HepG2 (cell line): ENCODE measurements around the gene DTWD2. TPM values are rescaled to one million over a fixed set of nuclear protein-coding genes. Genes with fewer than 3 reads are reported as not detected.

Experiments used
- ATAC-seq: fragments of 200-7000 bp; cut with Tn5 transposase; 3 replicates; pipeline ENCODE4 v1.9.1; 2020; ENCODE audit warnings: mild to moderate bottlenecking, moderate library complexity
- BruUV-seq: library from RNA; stranded (reverse); fragments of 400-500 nt; replicated peaks from 2 replicates; lab custom pipeline; 2021; lab: Mats Ljungman, UMichigan
- CTCF ChIA-PET: fragments of 300-600 bp; formaldehyde crosslinking; extraction: SDS; loops from one replicate; lab custom pipeline; 2021; ENCODE audit warnings: low total read pairs, inconsistent platforms, low intra/inter-chr PET ratio; lab: Yijun Ruan, JAX
- POLR2A ChIA-PET: fragments of 350-600 bp; sonication (Branson Sonifier 250); formaldehyde crosslinking; loops from one replicate; lab custom pipeline; 2020; ENCODE audit warnings: antibody characterized with exemption, inconsistent platforms; lab: Yijun Ruan, JAX
- DNase-seq: peaks from one replicate; pipeline ENCODE4 v3.0.0-alpha.2; 2015; ENCODE audit warnings: low spot score
- FAIRE-seq: peaks from 3 replicates; lab custom pipeline; 2011; peaks lifted over from hg19 to GRCh38; lab: Jason Lieb, UNC
- H2AFZ ChIP-seq: one replicate; pipeline ENCODE4 v1.6.1; 2011; ENCODE audit warnings: low read length, inconsistent platforms
- H3K27ac ChIP-seq: fragments of 300-600 bp; 3 replicates; pipeline ENCODE4 v1.8.0; 2011; ENCODE audit warnings: mixed run types, mild to moderate bottlenecking, mixed read lengths, low read length, inconsistent platforms; ENCODE audit not compliant: insufficient read depth; ENCODE audit errors: extremely low read length
- H3K27me3 ChIP-seq, 2 experiments: fragments of 200-600 bp in 1 of 2; 2 replicates in 1 of 2; 3 replicates in 1 of 2; pipeline versions ENCODE4 v1.6.0 to v1.8.0; 2011; ENCODE audit warnings: low read length in 2 of 2, mild to moderate bottlenecking in 2 of 2, moderate library complexity in 2 of 2, inconsistent platforms in 1 of 2; ENCODE audit not compliant: insufficient read depth in 2 of 2, control insufficient read depth in 1 of 2
- H3K36me3 ChIP-seq, 2 experiments: fragments of 200-600 bp in 1 of 2; replicated peaks in 1 of 2; 2 replicates in 1 of 2; 3 replicates in 1 of 2; pipeline versions ENCODE4 v1.5.1 to v1.8.0; 2011; ENCODE audit warnings: low read length in 2 of 2, inconsistent platforms in 1 of 2; ENCODE audit not compliant: insufficient read depth in 2 of 2, control insufficient read depth in 1 of 2
- H3K4me1 ChIP-seq: 2 replicates; pipeline ENCODE4 v1.5.1; 2012; ENCODE audit warnings: low read length, inconsistent platforms; ENCODE audit not compliant: insufficient read depth
- H3K4me2 ChIP-seq: 2 replicates; pipeline ENCODE4 v1.6.0; 2011; ENCODE audit warnings: low read depth, low read length, inconsistent platforms
- H3K4me3 ChIP-seq, 3 experiments: fragments of 200-600 bp in 1 of 3; sonication (generic), shearing (Covaris generic) in 1 of 3; replicated peaks in 1 of 3; 2 replicates each; pipeline ENCODE4 v1.5.1; 2011 to 2016; ENCODE audit warnings: low read length in 3 of 3, inconsistent platforms in 2 of 3, low read depth in 2 of 3, mild to moderate bottlenecking in 2 of 3, control low read depth in 1 of 3, mixed read lengths in 1 of 3; ENCODE audit not compliant: insufficient read depth in 1 of 3
- H3K79me2 ChIP-seq: one replicate; pipeline ENCODE4 v1.6.1; 2011; ENCODE audit warnings: low read length, inconsistent platforms; ENCODE audit not compliant: insufficient read depth
- H3K9ac ChIP-seq: 2 replicates; pipeline ENCODE4 v1.6.0; 2011; ENCODE audit warnings: mild to moderate bottlenecking, low read depth, low read length, inconsistent platforms; ENCODE audit not compliant: insufficient read depth
- H3K9me3 ChIP-seq: 2 replicates; pipeline ENCODE4 v1.5.1; 2012; ENCODE audit warnings: mild to moderate bottlenecking, low read length
- H4K20me1 ChIP-seq: 2 replicates; pipeline ENCODE4 v1.6.0; 2011; ENCODE audit warnings: inconsistent platforms, mild to moderate bottlenecking, low read length, moderate library complexity; ENCODE audit not compliant: insufficient read depth
- CAMTA2 ChIP-seq: sonication (generic); formaldehyde crosslinking; IDR thresholded peaks from 2 replicates; pipeline ENCODE4 v1.4.0; 2020; ENCODE audit warnings: mild to moderate bottlenecking, missing genetic modification reagents, borderline replicate concordance
- CREM ChIP-seq, 2 experiments: sonication (generic) in 1 of 2; formaldehyde crosslinking in 1 of 2; IDR thresholded peaks; 2 replicates each; pipeline versions ENCODE4 v1.4.0 to v1.6.1; 2016 to 2020; ENCODE audit warnings: antibody characterized with exemption in 1 of 2, mild to moderate bottlenecking in 1 of 2, missing genetic modification reagents in 1 of 2
- FOXO4 ChIP-seq: sonication (generic); formaldehyde crosslinking; conservative IDR thresholded peaks from 2 replicates; pipeline ENCODE4 v1.8.1; 2023; ENCODE audit warnings: missing genetic modification reagents
- MEIS1 ChIP-seq: sonication (generic); formaldehyde crosslinking; IDR thresholded peaks from 2 replicates; pipeline ENCODE4 v1.9.0; 2021; ENCODE audit warnings: mild to moderate bottlenecking, missing genetic modification reagents, moderate library complexity, borderline replicate concordance
- MIER2 ChIP-seq: IDR thresholded peaks from 2 replicates; pipeline ENCODE4 v1.6.1; 2016; ENCODE audit warnings: missing biosample characterization, missing genetic modification reagents
- NCOA1 ChIP-seq: sonication (generic); formaldehyde crosslinking; IDR thresholded peaks from 2 replicates; pipeline ENCODE4 v1.9.0; 2021; ENCODE audit warnings: missing genetic modification reagents
- NCOA5 ChIP-seq: sonication (generic); formaldehyde crosslinking; IDR thresholded peaks from 2 replicates; pipeline ENCODE4 v1.4.0; 2020; ENCODE audit warnings: missing genetic modification reagents
- SIN3B ChIP-seq: fragments of 150-350 bp; IDR thresholded peaks from 2 replicates; pipeline ENCODE4 v1.6.1; 2014; ENCODE audit warnings: low read length
- SMARCE1 ChIP-seq: fragments of 450-650 bp; IDR thresholded peaks from 2 replicates; pipeline ENCODE4 v1.6.1; 2017; ENCODE audit warnings: borderline replicate concordance
- TCF7 ChIP-seq: sonication (generic); IDR thresholded peaks from 2 replicates; pipeline ENCODE4 v1.6.1; 2016; ENCODE audit warnings: antibody characterized with exemption, low read depth
- TFDP2 ChIP-seq: sonication (generic); formaldehyde crosslinking; IDR thresholded peaks from 2 replicates; pipeline ENCODE4 v1.4.0; 2020; ENCODE audit warnings: missing genetic modification reagents
- ZFYVE20 ChIP-seq: sonication (generic); formaldehyde crosslinking; IDR thresholded peaks from 2 replicates; pipeline ENCODE4 v1.8.0; 2023; ENCODE audit warnings: low read depth, mild to moderate bottlenecking, moderate library complexity, missing genetic modification reagents, borderline replicate concordance
- ZIK1 ChIP-seq: sonication (generic); formaldehyde crosslinking; IDR thresholded peaks from 2 replicates; pipeline ENCODE4 v1.5.0; 2020; ENCODE audit warnings: mild to moderate bottlenecking, low read depth, missing genetic modification reagents, borderline replicate concordance
- ZNF17 ChIP-seq: sonication (generic); formaldehyde crosslinking; IDR thresholded peaks from 2 replicates; pipeline ENCODE4 v1.5.0; 2020; ENCODE audit warnings: mild to moderate bottlenecking, missing genetic modification reagents
- ZNF558 ChIP-seq: sonication (generic); formaldehyde crosslinking; IDR thresholded peaks from 2 replicates; pipeline ENCODE4 v1.9.0; 2022; ENCODE audit warnings: mild to moderate bottlenecking, missing genetic modification reagents, borderline replicate concordance
- WGBS: methylation state at CpG from one replicate; pipeline ENCODE4 v1.1.6; 2017; ENCODE audit warnings: low lambda C conversion rate; 5-methylcytosine and 5-hydroxymethylcytosine counted together
- in situ Hi-C: cut with HindIII; loops from 2 replicates; pipeline ENCODE4 v1.10.0; 2017; ENCODE audit warnings: low pct_unique_long_range_greater_than_20kb; ENCODE audit not compliant: extremely low pct_ligation_motif_present
- intact Hi-C: fragments of 100-400 bp; cut with micrococcal nuclease; formaldehyde crosslinking; loops from one replicate; pipeline ENCODE4 v1.10.0; 2022; ENCODE audit not compliant: unreplicated experiment
- polyA plus RNA-seq, 8 experiments: library from polyadenylated mRNA; depleted of rRNA in 3 of 8; stranded (reverse) in 7 of 8; unstranded in 1 of 8; fragments of >200 nt; fragmentation: Illumina TruSeq in 4 of 8; extraction: Trizol in 4 of 8; gene quantifications; 2 replicates each; pipeline versions ENCODE4 v1.2.1 to v1.2.3, GENCODE V29; 2011 to 2016; ENCODE audit warnings: low read depth in 4 of 8, missing spikeins in 1 of 8, mixed read lengths in 1 of 8; ENCODE audit not compliant: insufficient read depth in 1 of 8
- total RNA-seq, 5 experiments: library from RNA; depleted of rRNA; stranded (reverse); fragments of >200 nt; fragmentation: Illumina TruSeq; extraction: Trizol; gene quantifications; 2 replicates each; pipeline ENCODE4 v1.2.3, GENCODE V29; 2016; ENCODE audit warnings: low read depth in 1 of 5

DTWD2 gene
- total and polyA plus RNA-seq, 2 of the 13 experiments (the other 11 are each of a cell fraction or from before 2014, with no cell fraction given): 1.6 to 6.0 TPM

DNA sequence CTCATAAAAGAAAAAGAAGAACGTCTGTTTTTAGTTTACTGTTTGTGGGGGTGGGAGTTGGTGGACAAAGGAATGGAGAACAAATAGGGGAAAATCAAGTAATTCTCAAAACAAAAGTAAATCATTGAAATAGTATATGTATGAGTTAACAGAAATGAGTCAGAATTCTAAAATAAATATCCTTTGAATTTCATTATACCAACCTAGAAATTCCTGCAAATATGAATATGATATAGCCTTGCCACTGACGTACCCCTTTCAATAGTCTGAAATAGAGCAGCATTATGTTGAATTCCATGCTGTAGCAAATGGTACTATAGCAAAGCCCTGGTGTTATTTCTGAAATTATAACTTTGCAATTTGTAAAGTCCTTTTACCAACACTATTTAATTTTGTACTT, 29.6 kb upstream of the DTWD2 start:
- H3K9me3 ChIP-seq: no peaks in the 10 kb centered on the region
- ChIA-PET CTCF (no interaction called here), POLR2A (interaction anchor here (1.3 kb wide), 1 partner anchor 30 kb away, joined by 3 read pairs; the partner anchor contains the start of gene DTWD2)
- BruUV-seq: no TSS peak
- FAIRE-seq (no peak), ATAC-seq (no peak), DNase-seq (no peak)
- H4K20me1 ChIP-seq: no peaks in the 10 kb centered on the region
- intact Hi-C loops: no loop called here
- H3K4me2 ChIP-seq: no peak overlapping the region
- no peaks in the 10 kb centered on the region for H3K79me2 ChIP-seq
- 27% methylated on average over 2 of the region's 2 CpGs for WGBS
- H3K36me3 ChIP-seq: no peaks in the 10 kb centered on the region
- H3K9ac ChIP-seq: no peak overlapping the region
- in situ Hi-C loops: no loop called here
- H3K27me3 ChIP-seq: no peaks in the 10 kb centered on the region
- H3K27ac ChIP-seq: no peak overlapping the region
- no peak overlapping the region for H3K4me3 ChIP-seq
- no peak overlapping the region for H2AFZ ChIP-seq
- TF ChIP-seq SIN3B (no peak), ZIK1 (no peak), MIER2 (CRISPR knock-in tag) (no peak), CREM (IDR thresholded peaks at IDR 0.05) (no peak), CREM (CRISPR knock-in tag; IDR thresholded peaks at IDR 0.05) (no peak), ZFYVE20 (CRISPR knock-in tag) (no peak), TFDP2 (CRISPR knock-in tag) (no peak), CAMTA2 (CRISPR knock-in tag) (no peak), FOXO4 (CRISPR knock-in tag) (no peak), ZNF558 (CRISPR knock-in tag) (no peak), ZNF17 (CRISPR knock-in tag) (no peak), NCOA5 (CRISPR knock-in tag) (no peak), MEIS1 (CRISPR knock-in tag) (no peak), NCOA1 (CRISPR knock-in tag) (no peak), SMARCE1 (no peak), TCF7 (no peak)
- H3K4me1 ChIP-seq: no peaks in the 10 kb centered on the region
